Lung (tissue), 12 donors: ENCODE results near the gene CHSY1. TPM values are rescaled to one million over a fixed set of nuclear protein-coding genes. Genes with fewer than 3 reads are reported as not detected.

Experiments used
- ATAC-seq: fragments of 200-7000 bp; cut with Tn5 transposase; one replicate; pipeline ENCODE4 v1.9.1; 2020; ENCODE audit warnings: moderate number of reproducible peaks; ENCODE audit not compliant: insufficient read depth, low FRiP score
- DNase-seq, 3 donors: peaks; one replicate each; pipeline ENCODE4 v3.0.0-alpha.2; 2013 to 2017
- H3K27ac ChIP-seq, 2 donors: one replicate each; pipeline ENCODE4 v1.5.1; 2013; ENCODE audit warnings: mild to moderate bottlenecking in 2 of 2, moderate library complexity in 2 of 2, control low read depth in 1 of 2, inconsistent platforms in 1 of 2, low read depth in 1 of 2, low read length in 1 of 2
- H3K27me3 ChIP-seq, 3 donors: one replicate each; pipeline ENCODE4 v1.5.1; 2013; ENCODE audit warnings: low read length in 2 of 3; ENCODE audit not compliant: control insufficient read depth in 3 of 3, insufficient read depth in 3 of 3
- H3K36me3 ChIP-seq, 4 donors: one replicate each; pipeline ENCODE4 v1.5.1; 2013; ENCODE audit warnings: low read length in 4 of 4, mild to moderate bottlenecking in 1 of 4, moderate library complexity in 1 of 4; ENCODE audit not compliant: control insufficient read depth in 4 of 4, insufficient read depth in 4 of 4
- H3K4me1 ChIP-seq, 5 donors: one replicate each; pipeline ENCODE4 v1.5.1; 2013; ENCODE audit warnings: low read length in 5 of 5, mild to moderate bottlenecking in 2 of 5, moderate library complexity in 1 of 5; ENCODE audit not compliant: control insufficient read depth in 5 of 5, insufficient read depth in 5 of 5
- H3K4me3 ChIP-seq: one replicate; pipeline ENCODE4 v1.5.1; 2013; ENCODE audit warnings: mild to moderate bottlenecking, control low read depth, moderate library complexity
- H3K9ac ChIP-seq, 2 donors: one replicate each; pipeline ENCODE4 v1.5.1; 2013; ENCODE audit warnings: low read length in 2 of 2, control low read depth in 1 of 2; ENCODE audit not compliant: insufficient read depth in 1 of 2
- H3K9me3 ChIP-seq, 4 donors: one replicate each; pipeline ENCODE4 v1.5.1; 2013; ENCODE audit warnings: low read length in 3 of 4, mild to moderate bottlenecking in 1 of 4, moderate library complexity in 1 of 4; ENCODE audit not compliant: control insufficient read depth in 4 of 4, insufficient read depth in 3 of 4
- CTCF ChIP-seq: IDR thresholded peaks from 2 replicates; pipeline ENCODE4 v1.5.1; 2012; ENCODE audit warnings: mild to moderate bottlenecking; ENCODE audit errors: control extremely low read depth, extremely low read depth
- WGBS, 2 donors: extraction: QIAGEN DNeasy Blood & Tissue Kit; methylation state at CpG; one replicate each; pipeline ENCODE4 v1.1.7; 2013; 5-methylcytosine and 5-hydroxymethylcytosine counted together
- polyA plus RNA-seq, 2 donors: library from polyadenylated mRNA; stranded (reverse); fragments of 200-250 nt; gene quantifications; one replicate each; pipeline ENCODE4 v1.2.1, GENCODE V29; 2013
- total RNA-seq, 2 donors: library from RNA; depleted of rRNA in 1 of 2; stranded (reverse); fragments of >200 nt in 1 of 2; gene quantifications; one replicate each; pipeline ENCODE4 v1.2.1, GENCODE V29; 2014 to 2021
- donor health status: control.
- donor health status: control.
- donor health status: Bipolar disorder and iron deficiency.
- donor health status: healthy.
- donor health status: DM: yes; HTN: yes; CAD: no.

The CHSY1 gene
- total and polyA plus RNA-seq, 4 donors: 11.8 to 52.2 (median 30.4) TPM

GRCh38 chr15:101185770-101186169 is 66.1 kb downstream of the CHSY1 start:
- peaks cover 16 to 84% (median 25%) of the 10 kb centered on the region in 5 donors for H3K4me1 ChIP-seq
- ATAC-seq (no peak), DNase-seq (no peak)
- TF ChIP-seq CTCF: no peak
- H3K4me3 ChIP-seq: no peak overlapping the region
- WGBS, 2 donors: 88 to 89% methylated on average over 5 of the region's 5 CpGs
- H3K9me3 ChIP-seq: no peaks in the 10 kb centered on the region
- H3K27me3 ChIP-seq: no peaks in the 10 kb centered on the region
- peaks cover 0 to 3% (median 1%) of the 10 kb centered on the region in 4 donors for H3K36me3 ChIP-seq
- H3K27ac ChIP-seq: peak overlapping the region in 1 of 2 donors; percentile 15
- no peak overlapping the region for H3K9ac ChIP-seq

GRCh38 chr15:101185336-101185735 is 66.5 kb downstream of the CHSY1 start:
- Histone ChIP-seq H3K27ac (peak overlapping the region in 1 of 2 donors; percentile 9), H3K27me3 (no peaks in the 10 kb centered on the region), H3K9ac (no peak overlapping the region), H3K4me1 (peaks cover 16 to 80% (median 25%) of the 10 kb centered on the region in 5 donors), H3K4me3 (no peak overlapping the region), H3K36me3 (peaks cover 0 to 3% (median 1%) of the 10 kb centered on the region in 4 donors), H3K9me3 (no peaks in the 10 kb centered on the region)
- WGBS, 2 donors: 87 to 91% methylated on average over 6 of the region's 6 CpGs
- no peak for DNase-seq
- no peak for TF ChIP-seq CTCF
- ATAC-seq: no peak

GRCh38 chr15:101184830-101185229 is 67.0 kb downstream of the CHSY1 start:
- Histone ChIP-seq H3K4me1 (peaks cover 16 to 75% (median 25%) of the 10 kb centered on the region in 5 donors), H3K27ac (no peak overlapping the region), H3K9me3 (no peaks in the 10 kb centered on the region), H3K36me3 (peaks cover 0 to 3% (median 1%) of the 10 kb centered on the region in 4 donors), H3K9ac (no peak overlapping the region), H3K27me3 (no peaks in the 10 kb centered on the region), H3K4me3 (no peak overlapping the region)
- ATAC-seq (no peak), DNase-seq (no peak)
- 94 to 95% methylated on average over 7 of the region's 7 CpGs for WGBS, 2 donors
- TF ChIP-seq CTCF: no peak

- TF ChIP-seq CTCF: no peak
- ATAC-seq (no peak), DNase-seq (no peak)
- peak overlapping the region in 1 of 2 donors; percentile 7 for H3K9ac ChIP-seq
- peak overlapping the region in 1 of 2 donors; percentile 40 for H3K27ac ChIP-seq
- no peaks in the 10 kb centered on the region for H3K27me3 ChIP-seq
- H3K36me3 ChIP-seq: peaks cover 0 to 5% (median 3%) of the 10 kb centered on the region in 4 donors
- 61% methylated on average over 5 of the region's 5 CpGs for WGBS, 2 donors
- no peaks in the 10 kb centered on the region for H3K9me3 ChIP-seq
- H3K4me1 ChIP-seq: peaks cover 17 to 66% (median 25%) of the 10 kb centered on the region in 5 donors
- H3K4me3 ChIP-seq: no peak overlapping the region
Measured at GRCh38 chr15:101183931-101184305, 67.9 kb downstream of the CHSY1 start.
